Activated naive CD4-positive, alpha-beta T cell treated with Interleukin-2 at 50 U/mL for 16 hours (primary cell): ENCODE results near the gene UNC5B.

Experiments
- DNase-seq: peaks from one replicate; pipeline ENCODE4 v3.0.0-alpha.2; 2020

The UNC5B gene

GRCh38 chr10:71223347-71224058 is 11.1 kb downstream of the UNC5B start:
- DNase-seq = no peak

DNA sequence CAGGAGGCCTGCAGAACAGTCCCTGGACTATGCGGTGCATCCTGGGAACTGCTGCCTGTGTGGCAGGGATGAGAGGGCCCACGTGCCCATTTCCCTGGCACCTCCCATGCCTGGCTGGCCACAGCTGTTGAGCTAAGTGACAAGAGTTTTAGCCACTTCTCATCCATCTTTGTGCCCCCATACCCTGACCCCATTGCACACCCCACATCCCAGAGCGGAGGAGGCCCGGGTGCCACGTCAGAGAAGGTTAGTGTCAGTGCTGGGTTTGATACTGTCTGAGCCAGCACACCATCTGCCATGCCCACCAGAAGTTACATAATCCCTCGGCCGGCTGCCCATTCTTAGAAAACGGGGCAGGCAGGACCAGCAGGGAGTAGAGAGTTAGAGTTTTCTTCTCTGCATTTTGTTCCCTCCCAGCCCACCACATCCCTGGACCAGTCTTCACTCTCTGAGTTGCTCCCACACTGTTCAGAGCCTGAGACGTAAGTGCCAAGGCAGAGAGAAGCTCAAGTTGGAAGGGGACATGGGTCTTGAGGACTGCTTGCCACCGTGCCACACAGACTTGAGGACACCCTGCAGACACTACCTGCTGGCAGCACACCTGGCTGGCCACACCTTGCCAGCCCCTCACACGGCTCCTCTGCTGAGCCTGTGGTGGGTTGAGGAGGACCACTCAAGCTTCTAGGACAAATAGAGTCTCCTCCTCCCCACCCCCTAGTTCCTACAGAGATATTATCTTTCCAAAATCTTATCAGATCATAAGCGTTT is 13.1 kb downstream of the UNC5B start:
- DNase-seq = no peak

DNA sequence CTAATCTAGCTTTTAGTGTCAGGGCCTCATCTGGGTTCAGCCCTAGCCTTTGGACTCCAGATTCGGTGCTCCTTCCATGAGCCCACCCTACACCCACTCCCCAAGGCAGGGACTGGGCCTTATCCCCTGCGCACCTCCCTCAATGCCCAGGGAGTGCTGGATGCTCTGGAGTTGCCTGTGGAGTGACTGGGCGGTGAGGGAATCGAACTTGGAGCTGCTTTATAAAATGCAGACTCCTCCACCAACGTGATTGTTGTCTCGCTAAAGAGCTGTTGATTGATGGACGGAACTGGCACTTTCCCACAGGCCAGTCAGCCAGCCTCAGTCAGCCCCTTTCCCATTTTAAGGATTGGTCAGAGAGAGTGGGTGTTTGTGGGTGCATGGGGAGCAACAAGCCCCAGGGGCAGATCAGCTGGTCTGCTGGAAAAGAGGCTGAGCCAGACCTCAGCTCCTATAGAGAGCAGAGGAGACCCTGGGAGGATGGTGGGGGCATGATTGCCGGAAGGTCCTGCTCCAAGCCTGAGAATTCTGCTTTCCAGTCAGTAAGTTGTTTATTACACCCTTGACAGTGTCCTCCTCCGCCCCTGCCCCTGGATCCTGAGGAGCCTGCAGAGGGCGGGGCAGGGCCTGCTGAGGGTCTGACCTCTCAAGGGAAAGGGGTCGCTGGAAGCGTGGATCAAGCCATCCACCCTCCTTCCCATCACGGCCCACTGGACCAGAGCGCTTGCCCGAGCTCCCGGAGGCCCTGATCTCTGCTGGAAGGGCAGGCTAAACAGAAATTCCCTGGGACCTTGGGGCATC is 16.7 kb downstream of the UNC5B start:
- DNase-seq = no peak

DNA sequence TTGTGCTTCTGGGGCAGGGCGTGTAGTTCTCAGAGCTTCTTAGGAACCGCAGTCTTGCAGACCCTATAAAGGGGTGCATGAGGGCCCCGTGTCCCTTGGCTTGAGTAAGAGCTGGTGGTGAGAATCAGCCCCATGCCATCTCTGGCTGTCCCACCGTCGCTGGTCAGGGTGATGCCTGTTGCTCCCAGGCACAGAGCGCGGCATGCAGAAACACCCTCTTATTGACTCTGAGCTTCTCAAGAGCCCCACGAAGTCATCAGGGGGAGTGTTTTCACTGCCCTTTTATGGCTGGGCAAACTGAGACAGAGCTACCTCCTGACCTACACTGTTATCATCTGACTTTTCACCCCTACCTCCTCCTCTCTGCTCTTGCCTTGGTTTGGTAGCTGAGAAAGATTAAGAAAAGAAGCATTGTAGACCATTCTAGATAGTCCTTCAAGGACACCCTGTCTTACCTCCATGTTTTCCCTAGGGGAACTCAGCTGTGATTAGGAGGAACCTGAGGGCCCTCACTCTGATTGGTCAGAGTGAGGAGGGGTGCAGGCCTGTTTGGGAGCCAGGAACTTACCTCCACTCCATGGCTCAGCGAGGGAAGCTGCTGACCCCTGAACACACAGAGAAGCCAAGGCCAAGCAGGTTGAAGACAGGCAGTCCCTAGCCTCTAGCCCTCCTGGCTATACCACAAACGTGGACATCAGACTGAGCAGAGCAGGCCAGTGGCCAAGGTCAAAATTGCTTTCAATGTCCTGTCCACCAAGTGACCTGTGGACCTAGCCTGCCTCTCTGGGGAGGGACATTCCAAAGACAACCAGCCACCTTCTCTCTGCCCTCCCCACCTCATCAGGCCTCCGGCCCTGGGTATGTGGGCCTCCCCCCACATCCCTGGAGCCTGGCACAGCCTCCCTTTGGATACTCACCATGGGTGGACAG is 17.6 kb downstream of the UNC5B start:
- no peak for DNase-seq

DNA sequence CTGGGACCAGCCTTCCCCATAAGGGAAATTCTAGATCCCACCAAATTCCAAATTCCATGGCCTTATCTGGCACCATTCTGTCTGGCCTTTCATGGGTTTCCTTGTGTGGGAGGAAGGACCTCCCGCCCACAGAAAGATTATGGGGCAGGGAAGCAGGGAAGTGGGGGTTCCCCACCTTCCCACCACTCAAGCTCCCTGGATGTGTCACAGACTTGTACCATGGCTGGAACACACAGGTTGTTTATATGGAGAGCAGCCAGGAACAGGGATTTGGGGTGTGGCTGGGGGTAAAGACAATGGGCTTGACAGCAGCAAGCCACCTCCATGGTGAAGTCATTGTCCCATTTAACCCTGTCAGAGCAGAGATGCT is 18.3 kb downstream of the UNC5B start:
- DNase-seq = no peak

- no peak for DNase-seq
Measured at GRCh38 chr10:71231206-71231605, 18.8 kb downstream of the UNC5B start.

GRCh38 chr10:71232089-71232998 is 20.0 kb downstream of the UNC5B start:
- DNase-seq = no peak

DNA sequence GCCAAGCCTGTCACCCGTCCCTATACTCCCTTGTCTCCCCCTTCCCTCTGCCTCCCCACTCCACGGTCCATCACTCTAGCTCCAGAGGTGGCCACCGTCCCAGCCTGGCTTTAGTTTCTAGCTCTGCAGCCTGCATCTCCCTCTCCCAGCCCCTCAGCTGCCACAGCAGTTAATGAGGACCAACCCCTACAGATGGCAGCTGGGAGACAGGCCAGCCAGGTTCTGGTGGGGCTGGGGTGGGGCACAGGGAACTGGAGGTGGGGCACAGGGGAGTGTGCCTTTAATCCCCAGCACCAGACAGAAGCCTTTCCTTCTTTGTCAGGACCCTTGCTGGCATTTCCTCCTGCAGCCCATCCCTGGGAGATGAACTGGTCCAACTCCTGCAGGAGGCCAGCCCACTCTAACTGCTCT is 21.1 kb downstream of the UNC5B start:
- no peak for DNase-seq

GRCh38 chr10:71234004-71234894 is 21.9 kb downstream of the UNC5B start:
- DNase-seq = no peak

DNA sequence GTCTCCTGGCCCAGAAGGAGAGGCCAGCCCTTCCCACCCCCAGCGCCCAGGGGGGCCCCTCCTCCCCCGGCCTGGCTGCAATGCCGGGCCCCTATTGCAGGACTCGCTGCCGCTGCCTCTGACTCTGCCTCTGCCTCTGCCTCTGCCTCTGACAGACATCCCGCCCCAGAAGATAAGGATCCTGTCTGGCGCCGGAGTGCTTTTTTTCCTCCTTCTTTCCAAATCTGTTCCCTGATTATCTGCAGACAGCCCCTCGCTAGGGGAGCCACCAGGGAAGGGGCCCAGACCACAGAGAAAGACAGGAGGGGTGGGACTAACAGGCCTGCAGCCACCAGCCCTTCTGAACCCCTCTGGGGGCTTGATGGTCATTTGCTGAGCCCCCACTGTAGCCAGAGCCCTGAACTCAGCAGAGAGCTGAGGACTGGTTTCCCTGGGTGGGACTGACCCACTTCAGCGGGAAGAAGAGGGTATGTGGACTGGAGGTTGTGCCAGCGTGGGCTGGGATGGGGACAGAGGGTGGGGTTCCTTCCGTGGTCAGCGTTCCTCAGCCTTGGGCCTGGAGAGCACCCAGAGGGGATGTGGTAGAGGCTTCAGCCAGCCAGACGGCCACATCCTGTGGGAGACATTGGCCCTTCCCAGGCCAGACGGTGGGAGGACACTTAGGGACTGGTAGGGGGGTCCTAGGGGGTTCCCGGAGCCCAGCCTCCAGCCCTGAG is 22.8 kb downstream of the UNC5B start:
- DNase-seq = no peak

GRCh38 chr10:71235808-71236207 is 23.4 kb downstream of the UNC5B start:
- DNase-seq = no peak

- no peak for DNase-seq
Measured at GRCh38 chr10:71236286-71236685, 23.9 kb downstream of the UNC5B start.

DNA sequence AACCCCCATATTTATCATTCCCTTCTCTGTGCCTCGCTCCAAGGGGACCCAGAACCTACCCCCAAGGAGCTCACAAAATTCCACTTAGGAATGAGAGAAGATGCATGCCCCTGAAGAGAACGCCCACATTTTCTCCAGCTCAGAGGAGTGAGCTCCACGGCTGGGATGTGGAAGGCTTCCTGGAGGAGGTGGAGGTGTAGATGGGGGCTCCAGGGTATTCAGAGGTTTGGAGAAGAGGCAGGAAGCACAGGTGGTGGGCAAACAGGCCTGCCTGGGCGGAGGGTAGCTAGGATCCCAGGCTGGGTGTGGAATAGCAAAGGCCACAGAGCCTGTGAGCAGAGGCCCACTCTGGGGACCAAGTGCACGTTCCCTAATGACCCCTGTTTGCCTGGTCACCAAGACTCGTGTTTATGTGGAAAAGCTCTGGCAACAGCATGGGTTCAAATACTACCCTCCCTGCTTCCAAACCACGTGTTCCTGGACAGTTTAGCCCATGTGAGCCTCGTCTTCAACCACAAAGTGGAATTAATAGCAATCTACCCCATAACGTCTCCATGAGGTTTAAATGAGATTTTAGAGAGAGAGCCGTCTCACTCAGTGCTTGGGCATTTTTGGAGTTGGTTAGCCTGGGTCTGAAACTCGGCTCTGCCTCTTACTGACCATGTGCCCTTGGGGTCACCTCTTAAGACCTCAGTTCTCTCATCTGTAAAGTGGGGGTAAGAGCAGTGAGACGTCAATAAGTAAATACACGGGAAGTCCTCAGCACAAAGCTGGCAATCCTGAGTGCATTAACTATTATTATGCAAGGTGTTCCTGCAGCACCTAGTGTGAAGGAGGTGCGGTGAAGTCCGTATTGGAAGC is 24.7 kb downstream of the UNC5B start:
- no peak for DNase-seq

- no peak for DNase-seq
Measured at GRCh38 chr10:71237843-71238623, 25.7 kb downstream of the UNC5B start.

- no peak for DNase-seq
Measured at GRCh38 chr10:71238626-71239025, 26.3 kb downstream of the UNC5B start.

GRCh38 chr10:71239131-71239915 is 27.0 kb downstream of the UNC5B start:
- no peak for DNase-seq
